NCI-H748 (cell line): Measurements from ENCODE around the gene CYP2S1.

Experiments used
- DNase-seq: peaks from one replicate; lab custom pipeline; 2025; ENCODE audit not compliant: unreplicated experiment; lab: John Stamatoyannopoulos, UW

The CYP2S1 gene

GRCh38 chr19:41255171-41255570, 62.2 kb downstream of the CYP2S1 start:
- DNase-seq = no peak
